RPMI7951 (cell line): Measurements from ENCODE around the gene HERPUD2. TPM values are rescaled to one million over a fixed set of nuclear protein-coding genes. Genes with fewer than 3 reads are reported as not detected.
"Not testable (repeated sequence)": the region's sequence is repeated elsewhere in the genome, so short reads cannot be mapped to it uniquely, and the experiment has no call there.

Experiments used
- DNase-seq: peaks from one replicate; pipeline ENCODE4 v3.0.0-alpha.2; 2012; ENCODE audit warnings: low read depth
- total RNA-seq: library from RNA; depleted of rRNA; stranded (reverse); fragments of >200 nt; shearing (Covaris generic); gene quantifications from 2 replicates; pipeline ENCODE4 v1.2.3, GENCODE V29; 2014

Gene HERPUD2
- total RNA-seq, 1 experiment from 2014 or later, result 55.2 TPM

GRCh38 chr7:35677582-35678356 lies 17.2 kb downstream of the HERPUD2 start:
- DNase-seq, result no peak

GRCh38 chr7:35676211-35676610 lies 18.7 kb downstream of the HERPUD2 start:
- no peak for DNase-seq

GRCh38 chr7:35670856-35671569 lies 23.9 kb downstream of the HERPUD2 start:
- DNase-seq, result no peak

GRCh38 chr7:35660411-35660810 lies 34.5 kb downstream of the HERPUD2 start:
- DNase-seq, result not testable (repeated sequence)

GRCh38 chr7:35658606-35659201 lies 36.2 kb downstream of the HERPUD2 start:
- DNase-seq, result no peak

- DNase-seq, result no peak
Measured at GRCh38 chr7:35657125-35657524, 37.8 kb downstream of the HERPUD2 start.

- not testable (repeated sequence) for DNase-seq
Measured at GRCh38 chr7:35654558-35654957, 40.4 kb downstream of the HERPUD2 start.

GRCh38 chr7:35652124-35652523 lies 42.8 kb downstream of the HERPUD2 start:
- DNase-seq, result no peak

- DNase-seq, result no peak
Measured at GRCh38 chr7:35650751-35651150, 44.2 kb downstream of the HERPUD2 start.

GRCh38 chr7:35649711-35650110 lies 45.2 kb downstream of the HERPUD2 start:
- DNase-seq, result no peak

- no peak for DNase-seq
Measured at GRCh38 chr7:35648367-35648766, 46.6 kb downstream of the HERPUD2 start.

GRCh38 chr7:35647171-35647574 lies 47.8 kb downstream of the HERPUD2 start:
- no peak for DNase-seq

GRCh38 chr7:35646289-35647023 lies 48.5 kb downstream of the HERPUD2 start:
- DNase-seq, result no peak

GRCh38 chr7:35645691-35646090 lies 49.2 kb downstream of the HERPUD2 start:
- no peak for DNase-seq

- peak; percentile 61 for DNase-seq
Measured at GRCh38 chr7:35630024-35630972, 64.6 kb downstream of the HERPUD2 start.

- peak; percentile 45 for DNase-seq
Measured at GRCh38 chr7:35624299-35625186, 70.4 kb downstream of the HERPUD2 start.

- DNase-seq, result no peak
Measured at GRCh38 chr7:35623381-35623780, 71.6 kb downstream of the HERPUD2 start.

- no peak for DNase-seq
Measured at GRCh38 chr7:35619863-35620262, 75.1 kb downstream of the HERPUD2 start.

GRCh38 chr7:35617041-35617440 lies 77.9 kb downstream of the HERPUD2 start:
- no peak for DNase-seq

GRCh38 chr7:35613150-35613549 lies 81.8 kb downstream of the HERPUD2 start:
- no peak for DNase-seq
